Measurements from ENCODE around the gene PTPRJ. TPM values are rescaled to one million over a fixed set of nuclear protein-coding genes. Genes with fewer than 3 reads are reported as not detected.

The PTPRJ gene
- total and polyA plus RNA-seq, 8 donors: 12.6 to 63.5 (median 16.6) TPM

DNA sequence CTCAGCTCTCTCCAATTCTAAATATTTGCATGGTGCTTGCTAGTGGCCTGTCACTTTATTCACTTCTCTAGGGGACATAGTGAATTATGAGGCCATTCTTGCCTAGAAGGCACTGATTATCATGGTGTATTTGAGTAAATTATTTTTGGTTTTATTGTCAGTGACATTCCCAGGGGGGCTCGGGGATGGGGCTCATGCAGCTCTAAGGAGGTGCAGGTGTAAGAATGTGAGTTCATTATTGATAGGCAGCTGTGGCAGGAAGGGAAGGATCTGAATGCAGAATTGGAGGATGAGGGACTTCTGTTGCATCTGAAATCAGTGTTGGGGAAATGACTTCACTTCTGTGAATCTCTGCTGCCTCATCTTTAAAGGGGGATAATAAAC, 182.5 kb downstream of the PTPRJ start:
- no peak for ATAC-seq
- DNase-seq: no peak
- H3K27ac ChIP-seq: no peak overlapping the region
- no peak overlapping the region for H3K4me3 ChIP-seq
- H3K27me3 ChIP-seq: no peaks in the 10 kb centered on the region
- no peaks in the 10 kb centered on the region for H3K4me1 ChIP-seq
- TF ChIP-seq, protein P1, sequence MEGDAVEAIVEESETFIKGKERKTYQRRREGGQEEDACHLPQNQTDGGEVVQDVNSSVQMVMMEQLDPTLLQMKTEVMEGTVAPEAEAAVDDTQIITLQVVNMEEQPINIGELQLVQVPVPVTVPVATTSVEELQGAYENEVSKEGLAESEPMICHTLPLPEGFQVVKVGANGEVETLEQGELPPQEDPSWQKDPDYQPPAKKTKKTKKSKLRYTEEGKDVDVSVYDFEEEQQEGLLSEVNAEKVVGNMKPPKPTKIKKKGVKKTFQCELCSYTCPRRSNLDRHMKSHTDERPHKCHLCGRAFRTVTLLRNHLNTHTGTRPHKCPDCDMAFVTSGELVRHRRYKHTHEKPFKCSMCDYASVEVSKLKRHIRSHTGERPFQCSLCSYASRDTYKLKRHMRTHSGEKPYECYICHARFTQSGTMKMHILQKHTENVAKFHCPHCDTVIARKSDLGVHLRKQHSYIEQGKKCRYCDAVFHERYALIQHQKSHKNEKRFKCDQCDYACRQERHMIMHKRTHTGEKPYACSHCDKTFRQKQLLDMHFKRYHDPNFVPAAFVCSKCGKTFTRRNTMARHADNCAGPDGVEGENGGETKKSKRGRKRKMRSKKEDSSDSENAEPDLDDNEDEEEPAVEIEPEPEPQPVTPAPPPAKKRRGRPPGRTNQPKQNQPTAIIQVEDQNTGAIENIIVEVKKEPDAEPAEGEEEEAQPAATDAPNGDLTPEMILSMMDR (IDR thresholded peaks at IDR 0.05): no peak
- intact Hi-C loops (cut with DNase I): no loop called here
- peaks cover 0 to 95% of the 10 kb centered on the region in 2 donors for H3K36me3 ChIP-seq
- no peaks in the 10 kb centered on the region for H3K9me3 ChIP-seq

DNA sequence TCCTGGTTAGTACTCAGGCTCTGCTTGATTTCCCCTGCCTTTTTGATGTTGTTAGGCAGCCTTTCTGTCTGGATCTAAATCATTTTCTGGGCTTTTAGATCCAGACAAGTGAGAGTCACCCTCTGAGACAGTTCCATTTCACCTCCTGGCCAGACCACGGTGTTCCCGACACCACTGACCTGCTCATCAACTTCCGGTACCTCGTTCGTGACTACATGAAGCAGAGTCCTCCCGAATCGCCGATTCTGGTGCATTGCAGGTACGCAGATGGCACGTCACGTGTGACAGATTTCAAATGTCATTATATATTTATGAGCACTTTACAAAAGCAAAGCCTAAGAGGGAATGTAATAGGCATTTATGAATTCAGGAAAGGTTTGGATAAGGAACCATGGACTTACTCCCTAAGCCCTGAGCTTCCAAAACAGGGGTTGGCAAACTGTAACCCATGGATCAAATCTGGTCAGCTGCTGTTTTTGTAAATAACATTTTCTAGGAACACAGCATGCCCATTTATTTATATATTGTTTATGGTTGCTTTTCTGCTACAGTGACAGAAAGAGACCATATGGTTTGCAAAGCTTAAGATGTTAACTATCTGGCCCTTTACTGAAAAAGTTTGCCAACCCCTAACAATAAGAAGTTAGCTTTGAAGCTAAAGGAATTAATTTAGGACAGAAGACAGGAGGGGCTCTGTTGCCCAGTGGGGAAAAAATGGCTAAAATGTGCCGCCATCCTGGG, 183.2 kb downstream of the PTPRJ start:
- no peaks in the 10 kb centered on the region for H3K27me3 ChIP-seq
- H3K27ac ChIP-seq: no peak overlapping the region
- TF ChIP-seq, protein P1 (IDR thresholded peaks at IDR 0.05): no peak
- ATAC-seq (no peak), DNase-seq (no peak)
- H3K4me1 ChIP-seq: no peaks in the 10 kb centered on the region
- H3K9me3 ChIP-seq: no peaks in the 10 kb centered on the region
- intact Hi-C loops (cut with DNase I): no loop called here
- H3K4me3 ChIP-seq: no peak overlapping the region
- H3K36me3 ChIP-seq: peaks cover 0 to 94% of the 10 kb centered on the region in 2 donors

DNA sequence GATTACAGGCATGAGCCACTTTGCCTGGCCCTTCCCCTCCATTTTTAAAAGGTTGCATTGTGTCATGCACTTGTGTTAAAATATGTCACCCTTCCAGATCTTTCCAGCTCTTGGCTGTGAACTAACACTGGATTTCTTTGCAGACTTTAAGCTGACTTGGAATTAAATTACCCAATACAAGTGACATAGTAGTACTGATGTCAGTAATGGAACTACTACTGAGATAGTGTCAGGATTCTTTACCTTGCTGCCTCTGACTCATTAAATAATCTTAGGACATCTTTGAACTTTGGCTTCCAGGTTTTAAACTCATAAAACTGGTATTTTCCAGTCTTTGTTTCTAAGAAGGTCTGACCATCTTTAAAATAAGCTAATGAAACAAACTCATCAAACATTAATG, 184.5 kb downstream of the PTPRJ start:
- TF ChIP-seq, protein P1 (IDR thresholded peaks at IDR 0.05): no peak
- no peak for ATAC-seq
- no peak overlapping the region for H3K27ac ChIP-seq
- H3K36me3 ChIP-seq: peaks cover 0 to 93% of the 10 kb centered on the region in 2 donors
- H3K4me3 ChIP-seq: no peak overlapping the region
- no peak for DNase-seq
- no peaks in the 10 kb centered on the region for H3K27me3 ChIP-seq
- peaks cover 0 to 6% of the 10 kb centered on the region in 2 donors for H3K4me1 ChIP-seq
- intact Hi-C loops (cut with DNase I): no loop called here
- H3K9me3 ChIP-seq: no peaks in the 10 kb centered on the region

DNA sequence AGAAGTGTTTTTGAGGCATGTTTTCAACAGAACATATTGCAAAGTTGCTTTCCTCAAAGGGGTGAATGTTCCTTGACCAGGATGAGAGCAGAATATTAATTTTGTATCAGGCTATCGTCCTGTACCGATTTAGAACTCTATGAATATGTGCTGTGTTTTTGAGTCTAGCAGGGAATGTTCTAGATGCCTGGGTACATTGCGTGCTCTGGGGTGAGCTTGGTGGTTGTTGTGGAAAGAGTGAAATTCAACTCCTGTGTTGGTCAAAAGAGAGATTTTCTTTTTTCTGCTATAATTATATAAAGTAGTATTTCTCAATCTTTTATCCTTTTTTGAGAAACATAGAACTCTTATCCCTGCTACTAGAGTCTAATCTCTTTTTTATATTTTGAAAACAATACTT, 185.1 kb downstream of the PTPRJ start:
- no peak for DNase-seq
- no peak for ATAC-seq
- Histone ChIP-seq H3K27ac (no peak overlapping the region), H3K27me3 (no peaks in the 10 kb centered on the region), H3K4me3 (no peak overlapping the region), H3K4me1 (peaks cover 0 to 9% of the 10 kb centered on the region in 2 donors), H3K9me3 (no peaks in the 10 kb centered on the region), H3K36me3 (peaks cover 0 to 87% of the 10 kb centered on the region in 2 donors)
- TF ChIP-seq, protein P1 (IDR thresholded peaks at IDR 0.05): no peak
- intact Hi-C loops (cut with DNase I): no loop called here

DNA sequence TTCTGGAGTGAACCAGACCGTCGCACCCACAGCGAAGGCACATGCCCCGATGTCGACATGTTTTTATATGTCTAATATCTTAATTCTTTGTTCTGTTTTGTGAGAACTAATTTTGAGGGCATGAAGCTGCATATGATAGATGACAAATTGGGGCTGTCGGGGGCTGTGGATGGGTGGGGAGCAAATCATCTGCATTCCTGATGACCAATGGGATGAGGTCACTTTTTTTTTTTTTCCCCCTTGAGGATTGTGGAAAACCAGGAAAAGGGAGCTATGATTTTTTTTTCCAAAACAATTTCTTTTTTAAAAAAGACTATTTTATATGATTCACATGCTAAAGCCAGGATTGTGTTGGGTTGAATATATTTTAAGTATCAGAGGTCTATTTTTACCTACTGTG, 187.0 kb downstream of the PTPRJ start:
- H3K27me3 ChIP-seq: no peaks in the 10 kb centered on the region
- TF ChIP-seq, protein P1 (IDR thresholded peaks at IDR 0.05): no peak
- H3K4me3 ChIP-seq: no peak overlapping the region
- DNase-seq (no peak), ATAC-seq (no peak)
- H3K9me3 ChIP-seq: no peaks in the 10 kb centered on the region
- no peak overlapping the region for H3K27ac ChIP-seq
- peaks cover 0 to 69% of the 10 kb centered on the region in 2 donors for H3K36me3 ChIP-seq
- intact Hi-C loops (cut with DNase I): no loop called here
- H3K4me1 ChIP-seq: peaks cover 0 to 18% of the 10 kb centered on the region in 2 donors
